Activated CD8-positive, alpha-beta T cell treated with anti-CD3 and anti-CD28 coated beads for 36 hours (primary cell): Measurements from ENCODE around the gene GAA. TPM values are rescaled to one million over a fixed set of nuclear protein-coding genes. Genes with fewer than 3 reads are reported as not detected.
"Not testable (repeated sequence)": the region's sequence is repeated elsewhere in the genome, so short reads cannot be mapped to it uniquely, and the experiment has no call there.

Source experiments
- ATAC-seq: fragments of 200-7000 bp; cut with Tn5 transposase; one replicate; pipeline ENCODE4 v1.10.0; 2021; ENCODE audit warnings: mild to moderate bottlenecking, moderate library complexity
- CTCF ChIA-PET: fragments of 350-600 bp; sonication (Branson Sonifier 250); formaldehyde crosslinking; loops from one replicate; lab custom pipeline; 2021; ENCODE audit warnings: antibody characterized with exemption; lab: Charles Lee
- POLR2A ChIA-PET: fragments of 350-600 bp; sonication (Branson Sonifier 250); formaldehyde crosslinking; loops from one replicate; lab custom pipeline; 2021; ENCODE audit warnings: antibody characterized with exemption; lab: Charles Lee
- DNase-seq: peaks from one replicate; pipeline ENCODE4 v3.0.0-alpha.2; 2020
- H3K27ac Mint-ChIP-seq: one replicate; pipeline ENCODE4 v1.8.0; 2021; ENCODE audit warnings: mild to moderate bottlenecking, mixed read lengths
- H3K27me3 Mint-ChIP-seq: one replicate; pipeline ENCODE4 v1.8.0; 2021; ENCODE audit warnings: mixed read lengths
- H3K36me3 Mint-ChIP-seq: one replicate; pipeline ENCODE4 v1.8.0; 2021; ENCODE audit warnings: low read depth, mixed read lengths
- H3K4me1 Mint-ChIP-seq: one replicate; pipeline ENCODE4 v1.8.0; 2021; ENCODE audit warnings: low read depth, mixed read lengths
- H3K4me3 Mint-ChIP-seq: one replicate; pipeline ENCODE4 v1.8.0; 2021; ENCODE audit warnings: mild to moderate bottlenecking, moderate library complexity, mixed read lengths
- H3K9me3 Mint-ChIP-seq: one replicate; pipeline ENCODE4 v1.8.0; 2021; ENCODE audit warnings: mixed read lengths
- intact Hi-C: fragments of 100-400 bp; cut with micrococcal nuclease; formaldehyde crosslinking; loops from one replicate; pipeline ENCODE4 v1.10.0; 2022
- total RNA-seq, 2 experiments: library from RNA; stranded (reverse); gene quantifications; one replicate each; pipeline ENCODE4 v1.2.3, GENCODE V29; 2021
- TF ChIP-seq, protein P1 (sequence below): fragments of 200-600 bp; IDR thresholded peaks from one replicate; pipeline ENCODE4 v1.8.0; 2022; ENCODE audit warnings: antibody characterized with exemption, mild to moderate bottlenecking

The GAA gene
- total RNA-seq, 2 experiments from 2014 or later, result 42.6 to 46.2 TPM

GRCh38 chr17:80154166-80154565, 52.8 kb downstream of the GAA start:
- no peak for DNase-seq

GRCh38 chr17:80155600-80155999, 54.2 kb downstream of the GAA start:
- H3K27me3 Mint-ChIP-seq, intact Hi-C loops, H3K36me3 Mint-ChIP-seq, DNase-seq, POLR2A ChIA-PET, H3K4me3 Mint-ChIP-seq, ATAC-seq, H3K27ac Mint-ChIP-seq: not testable (repeated sequence)
- Mint-ChIP-seq H3K4me1 (peaks cover 10% of the 10 kb centered on the region), H3K9me3 (peaks cover 11% of the 10 kb centered on the region)
- CTCF ChIA-PET, result interaction anchor here (0.9 kb wide), 1 partner anchor 54 kb away, joined by 4 read pairs; the partner anchor contains the start of gene GAA

More at GRCh38 chr17:80154166-80154565, 52.8 kb downstream of the GAA start:
- CTCF ChIA-PET, result interaction anchor here (0.6 to 1.0 kb wide), 2 partner anchors 41 to 53 kb away, joined by 3 read pairs; partner anchors contain the start of gene GAA
- POLR2A ChIA-PET, result no interaction called here
- intact Hi-C loops, result no loop called here
- TF ChIP-seq, protein P1, sequence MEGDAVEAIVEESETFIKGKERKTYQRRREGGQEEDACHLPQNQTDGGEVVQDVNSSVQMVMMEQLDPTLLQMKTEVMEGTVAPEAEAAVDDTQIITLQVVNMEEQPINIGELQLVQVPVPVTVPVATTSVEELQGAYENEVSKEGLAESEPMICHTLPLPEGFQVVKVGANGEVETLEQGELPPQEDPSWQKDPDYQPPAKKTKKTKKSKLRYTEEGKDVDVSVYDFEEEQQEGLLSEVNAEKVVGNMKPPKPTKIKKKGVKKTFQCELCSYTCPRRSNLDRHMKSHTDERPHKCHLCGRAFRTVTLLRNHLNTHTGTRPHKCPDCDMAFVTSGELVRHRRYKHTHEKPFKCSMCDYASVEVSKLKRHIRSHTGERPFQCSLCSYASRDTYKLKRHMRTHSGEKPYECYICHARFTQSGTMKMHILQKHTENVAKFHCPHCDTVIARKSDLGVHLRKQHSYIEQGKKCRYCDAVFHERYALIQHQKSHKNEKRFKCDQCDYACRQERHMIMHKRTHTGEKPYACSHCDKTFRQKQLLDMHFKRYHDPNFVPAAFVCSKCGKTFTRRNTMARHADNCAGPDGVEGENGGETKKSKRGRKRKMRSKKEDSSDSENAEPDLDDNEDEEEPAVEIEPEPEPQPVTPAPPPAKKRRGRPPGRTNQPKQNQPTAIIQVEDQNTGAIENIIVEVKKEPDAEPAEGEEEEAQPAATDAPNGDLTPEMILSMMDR, result no peak
- Mint-ChIP-seq H3K36me3 (no peaks in the 10 kb centered on the region), H3K9me3 (peaks cover 11% of the 10 kb centered on the region), H3K27ac (no peak overlapping the region), H3K4me3 (no peak overlapping the region), H3K4me1 (peaks cover 10% of the 10 kb centered on the region), H3K27me3 (no peaks in the 10 kb centered on the region)
- no peak for ATAC-seq

- DNase-seq, result no peak
- no peak overlapping the region for H3K27ac Mint-ChIP-seq
- peaks cover 2% of the 10 kb centered on the region for H3K4me1 Mint-ChIP-seq
- TF ChIP-seq, protein P1, result no peak
- no peak for ATAC-seq
- H3K27me3 Mint-ChIP-seq, result peaks cover 3% of the 10 kb centered on the region
- CTCF ChIA-PET, result no interaction called here
- H3K9me3 Mint-ChIP-seq, result peaks cover 7% of the 10 kb centered on the region
- H3K4me3 Mint-ChIP-seq, result no peak overlapping the region
- POLR2A ChIA-PET, result no interaction called here
- H3K36me3 Mint-ChIP-seq, result no peaks in the 10 kb centered on the region
- intact Hi-C loops, result no loop called here
Measured at GRCh38 chr17:80158846-80159245, 57.5 kb downstream of the GAA start.

DNA sequence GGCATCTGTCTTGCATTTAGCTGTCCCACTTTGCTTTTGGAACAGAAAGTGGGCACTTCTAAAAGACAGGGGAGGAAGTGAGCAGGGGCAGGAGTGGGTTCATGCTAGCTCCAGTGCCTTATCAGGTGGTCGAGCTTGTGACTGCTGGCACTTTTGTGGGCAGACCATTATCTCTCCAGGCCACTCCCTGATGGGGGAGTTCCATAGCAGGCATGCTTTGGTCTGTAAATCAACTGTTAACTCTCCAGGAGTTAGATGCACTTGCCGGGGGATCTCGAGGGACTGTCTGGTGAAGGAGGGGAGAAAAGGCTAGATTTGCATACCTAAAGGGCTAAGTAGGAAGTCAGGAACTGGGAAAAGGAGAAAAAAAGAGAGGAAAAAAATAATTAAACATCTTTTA, 59.2 kb downstream of the GAA start:
- intact Hi-C loops, result no loop called here
- ATAC-seq (no peak), DNase-seq (no peak)
- Mint-ChIP-seq H3K4me1 (peaks cover 2% of the 10 kb centered on the region), H3K27ac (no peak overlapping the region), H3K9me3 (peaks cover 5% of the 10 kb centered on the region), H3K27me3 (peaks cover 3% of the 10 kb centered on the region), H3K36me3 (no peaks in the 10 kb centered on the region), H3K4me3 (no peak overlapping the region)
- CTCF ChIA-PET, result no interaction called here
- TF ChIP-seq, protein P1, result no peak
- POLR2A ChIA-PET, result no interaction called here

GRCh38 chr17:80163336-80163735, 62.0 kb downstream of the GAA start:
- ChIA-PET CTCF (interaction anchor here (0.9 kb wide), 1 partner anchor 62 kb away, joined by 3 read pairs; the partner anchor contains the start of gene GAA), POLR2A (interaction anchor here (0.8 to 1.0 kb wide), 2 partner anchors 16 to 110 kb away, joined by 3 read pairs; partner anchors contain the start of gene EIF4A3)
- Mint-ChIP-seq H3K27ac (no peak overlapping the region), H3K9me3 (no peaks in the 10 kb centered on the region), H3K27me3 (peaks cover 3% of the 10 kb centered on the region), H3K4me1 (no peaks in the 10 kb centered on the region), H3K36me3 (no peaks in the 10 kb centered on the region), H3K4me3 (no peak overlapping the region)
- DNase-seq (no peak), ATAC-seq (no peak)
- TF ChIP-seq, protein P1, result no peak
- intact Hi-C loops, result no loop called here
